ENCODE data around the gene MLLT3. TPM values are rescaled to one million over a fixed set of nuclear protein-coding genes. Genes with fewer than 3 reads are reported as not detected.

The MLLT3 gene
- total RNA-seq, 1 donor from 2014 or later = 8.8 TPM

DNA sequence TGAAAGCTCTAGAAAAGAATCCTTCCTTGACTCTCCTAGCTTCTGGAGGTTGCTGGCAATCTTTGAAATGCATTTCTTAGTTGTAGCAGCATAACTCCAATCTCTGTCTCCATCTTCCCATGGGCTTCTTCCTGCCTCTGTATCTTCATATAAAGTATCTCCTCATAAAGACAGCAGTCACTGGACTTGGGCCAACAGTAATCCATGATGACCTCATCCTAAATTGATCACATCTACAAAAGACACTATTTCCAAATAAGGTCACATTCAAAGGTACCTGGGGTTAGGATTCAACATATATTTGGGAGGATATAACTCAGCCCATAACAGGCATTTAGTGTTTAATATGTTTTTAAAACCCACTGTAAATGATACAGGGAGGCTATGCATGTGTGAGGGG lies 123.3 kb downstream of the MLLT3 start:
- intact Hi-C loops (cut with DNase I) = no loop called here
- Histone ChIP-seq H3K27me3 (no peaks in the 10 kb centered on the region), H3K4me3 (no peak overlapping the region), H3K9me3 (no peaks in the 10 kb centered on the region), H3K36me3 (no peaks in the 10 kb centered on the region), H3K27ac (no peak overlapping the region), H3K4me1 (no peaks in the 10 kb centered on the region)
- TF ChIP-seq, protein P1, sequence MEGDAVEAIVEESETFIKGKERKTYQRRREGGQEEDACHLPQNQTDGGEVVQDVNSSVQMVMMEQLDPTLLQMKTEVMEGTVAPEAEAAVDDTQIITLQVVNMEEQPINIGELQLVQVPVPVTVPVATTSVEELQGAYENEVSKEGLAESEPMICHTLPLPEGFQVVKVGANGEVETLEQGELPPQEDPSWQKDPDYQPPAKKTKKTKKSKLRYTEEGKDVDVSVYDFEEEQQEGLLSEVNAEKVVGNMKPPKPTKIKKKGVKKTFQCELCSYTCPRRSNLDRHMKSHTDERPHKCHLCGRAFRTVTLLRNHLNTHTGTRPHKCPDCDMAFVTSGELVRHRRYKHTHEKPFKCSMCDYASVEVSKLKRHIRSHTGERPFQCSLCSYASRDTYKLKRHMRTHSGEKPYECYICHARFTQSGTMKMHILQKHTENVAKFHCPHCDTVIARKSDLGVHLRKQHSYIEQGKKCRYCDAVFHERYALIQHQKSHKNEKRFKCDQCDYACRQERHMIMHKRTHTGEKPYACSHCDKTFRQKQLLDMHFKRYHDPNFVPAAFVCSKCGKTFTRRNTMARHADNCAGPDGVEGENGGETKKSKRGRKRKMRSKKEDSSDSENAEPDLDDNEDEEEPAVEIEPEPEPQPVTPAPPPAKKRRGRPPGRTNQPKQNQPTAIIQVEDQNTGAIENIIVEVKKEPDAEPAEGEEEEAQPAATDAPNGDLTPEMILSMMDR (IDR thresholded peaks at IDR 0.05) = no peak
- TF ChIP-seq POLR2AphosphoS5 (IDR thresholded peaks at IDR 0.05; ENCODE audit: insufficient read depth in 1 of 2, low read depth in 1 of 2) (no peak), POLR2A (IDR thresholded peaks at IDR 0.05) (no peak)
- DNase-seq (ENCODE audit: extremely low spot score in 2 of 2) = no peak

DNA sequence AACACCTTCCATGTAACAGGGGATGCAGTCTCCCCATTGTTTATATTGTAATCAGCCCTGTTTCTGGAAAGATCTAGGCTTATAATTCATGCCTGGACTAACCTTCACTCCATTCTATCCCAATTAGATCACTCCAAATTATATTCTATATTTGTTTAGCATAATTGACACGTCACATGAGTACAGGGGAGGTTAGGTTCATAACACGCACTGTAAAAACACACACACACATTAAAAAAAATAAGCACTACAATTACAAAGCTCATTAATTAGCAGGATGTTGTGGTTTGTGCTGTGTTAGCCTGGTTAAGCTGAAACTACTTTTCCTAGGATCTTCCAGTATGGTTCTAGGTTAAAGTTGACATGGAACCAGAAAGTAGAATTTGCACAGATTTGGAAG lies 126.0 kb downstream of the MLLT3 start:
- Histone ChIP-seq H3K36me3 (no peaks in the 10 kb centered on the region), H3K27ac (no peak overlapping the region), H3K27me3 (no peaks in the 10 kb centered on the region), H3K4me1 (no peaks in the 10 kb centered on the region), H3K4me3 (no peak overlapping the region), H3K9me3 (no peaks in the 10 kb centered on the region)
- intact Hi-C loops (cut with DNase I) = no loop called here
- DNase-seq (ENCODE audit: extremely low spot score in 2 of 2) = no peak
- no peak for TF ChIP-seq POLR2A (IDR thresholded peaks at IDR 0.05)
- no peak for TF ChIP-seq POLR2AphosphoS5 (IDR thresholded peaks at IDR 0.05; ENCODE audit: insufficient read depth in 1 of 2, low read depth in 1 of 2)
- TF ChIP-seq, protein P1 (IDR thresholded peaks at IDR 0.05) = no peak

DNA sequence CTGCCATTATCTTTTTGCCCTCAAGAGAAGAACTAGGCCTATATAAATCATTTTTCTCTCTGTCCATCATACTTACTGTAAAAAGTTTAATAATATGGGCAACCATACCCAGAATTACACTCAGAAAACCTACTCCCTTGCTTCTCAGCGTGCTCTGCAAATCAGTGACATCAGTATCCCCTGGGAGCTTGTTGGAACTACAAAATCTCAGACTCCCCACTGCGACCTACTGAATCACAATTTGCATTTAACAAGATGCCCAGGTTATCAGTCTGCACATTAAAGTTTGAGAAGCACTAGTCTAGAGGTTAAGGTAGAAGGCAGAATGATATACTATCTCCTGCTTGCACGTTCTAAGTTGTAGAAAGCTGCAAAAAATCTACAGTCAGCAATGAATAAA lies 127.2 kb downstream of the MLLT3 start:
- intact Hi-C loops (cut with DNase I) = no loop called here
- no peaks in the 10 kb centered on the region for H3K27me3 ChIP-seq
- H3K4me1 ChIP-seq = no peaks in the 10 kb centered on the region
- no peak overlapping the region for H3K27ac ChIP-seq
- DNase-seq (ENCODE audit: extremely low spot score in 2 of 2) = no peak
- no peaks in the 10 kb centered on the region for H3K9me3 ChIP-seq
- no peak overlapping the region for H3K4me3 ChIP-seq
- TF ChIP-seq POLR2A (IDR thresholded peaks at IDR 0.05) = no peak
- TF ChIP-seq, protein P1 (IDR thresholded peaks at IDR 0.05) = no peak
- no peak for TF ChIP-seq POLR2AphosphoS5 (IDR thresholded peaks at IDR 0.05; ENCODE audit: insufficient read depth in 1 of 2, low read depth in 1 of 2)
- no peaks in the 10 kb centered on the region for H3K36me3 ChIP-seq

DNA sequence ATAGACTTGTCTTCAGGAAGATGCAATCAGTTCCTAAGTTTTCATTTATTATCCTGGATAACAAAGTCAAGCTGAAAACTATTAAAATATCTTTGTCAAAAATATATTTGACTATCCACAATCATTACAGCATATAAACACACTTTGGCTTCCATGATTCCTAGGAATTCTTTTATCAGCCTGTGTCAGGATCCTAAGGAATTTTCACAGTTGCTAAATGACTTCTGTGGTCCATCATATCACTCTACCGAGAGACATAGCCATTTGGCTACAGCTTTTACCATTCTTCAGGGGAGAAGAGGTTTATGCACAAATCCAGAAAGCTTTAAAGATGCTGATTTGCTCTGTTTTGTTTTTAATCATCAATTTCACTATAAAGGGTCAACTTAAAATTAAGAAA lies 128.3 kb downstream of the MLLT3 start:
- no peak overlapping the region for H3K27ac ChIP-seq
- no peaks in the 10 kb centered on the region for H3K27me3 ChIP-seq
- H3K4me1 ChIP-seq = no peaks in the 10 kb centered on the region
- H3K4me3 ChIP-seq = no peak overlapping the region
- no peaks in the 10 kb centered on the region for H3K9me3 ChIP-seq
- no peak for DNase-seq (ENCODE audit: extremely low spot score in 2 of 2)
- TF ChIP-seq, protein P1 (IDR thresholded peaks at IDR 0.05) = no peak
- TF ChIP-seq POLR2A (IDR thresholded peaks at IDR 0.05) = no peak
- TF ChIP-seq POLR2AphosphoS5 (IDR thresholded peaks at IDR 0.05; ENCODE audit: insufficient read depth in 1 of 2, low read depth in 1 of 2) = no peak
- intact Hi-C loops (cut with DNase I) = no loop called here
- H3K36me3 ChIP-seq = no peaks in the 10 kb centered on the region

DNA sequence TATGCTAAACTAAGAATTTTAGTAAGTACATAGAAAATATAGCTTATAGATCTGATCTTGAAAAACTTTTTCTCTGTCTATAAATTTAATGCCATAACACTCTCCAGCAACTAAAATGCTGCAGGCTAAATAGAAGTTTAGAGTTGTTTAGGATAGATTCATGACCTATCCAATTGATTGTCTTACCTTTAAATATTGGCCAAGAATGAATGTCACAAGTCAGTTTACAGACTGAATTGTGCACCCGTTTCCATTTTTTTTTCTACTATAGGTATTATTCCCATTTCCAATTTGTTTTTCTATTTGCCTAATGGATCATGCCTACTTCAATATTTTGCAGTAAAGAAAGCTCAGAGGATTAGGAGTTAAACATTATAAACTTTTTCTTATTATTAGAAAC lies 129.5 kb downstream of the MLLT3 start:
- Histone ChIP-seq H3K4me1 (no peaks in the 10 kb centered on the region), H3K4me3 (no peak overlapping the region), H3K36me3 (no peaks in the 10 kb centered on the region), H3K9me3 (no peaks in the 10 kb centered on the region), H3K27ac (no peak overlapping the region), H3K27me3 (no peaks in the 10 kb centered on the region)
- DNase-seq (ENCODE audit: extremely low spot score in 2 of 2) = no peak
- TF ChIP-seq, protein P1 (IDR thresholded peaks at IDR 0.05) = no peak
- TF ChIP-seq POLR2AphosphoS5 (IDR thresholded peaks at IDR 0.05; ENCODE audit: insufficient read depth in 1 of 2, low read depth in 1 of 2) (no peak), POLR2A (IDR thresholded peaks at IDR 0.05) (no peak)
- intact Hi-C loops (cut with DNase I) = no loop called here

Data from vagina (tissue), 2 donors.